ENCODE measurements around the gene SERTAD2.
A peak's percentile ranks its signal among the peaks of the same experiment; 100 is the strongest.

SERTAD2 gene

GRCh38 chr2:64627860-64628841 is 25.6 kb downstream of the SERTAD2 start:
- DNase-seq = no peak

GRCh38 chr2:64626963-64627760 is 26.6 kb downstream of the SERTAD2 start:
- no peak for DNase-seq

- DNase-seq = no peak
These were observed 27.4 kb downstream of the SERTAD2 start for GRCh38 chr2:64626146-64626809.

GRCh38 chr2:64625299-64626145 is 28.2 kb downstream of the SERTAD2 start:
- DNase-seq = no peak

- no peak for DNase-seq
These were observed 28.9 kb downstream of the SERTAD2 start for GRCh38 chr2:64624862-64625261.

- DNase-seq = no peak
These were observed 29.6 kb downstream of the SERTAD2 start for GRCh38 chr2:64624108-64624610.

GRCh38 chr2:64623242-64623850 is 30.4 kb downstream of the SERTAD2 start:
- DNase-seq = no peak

GRCh38 chr2:64622443-64623241 is 31.1 kb downstream of the SERTAD2 start:
- DNase-seq = no peak

GRCh38 chr2:64620661-64621060 is 33.1 kb downstream of the SERTAD2 start:
- DNase-seq = no peak

GRCh38 chr2:64617631-64618151 is 36.0 kb downstream of the SERTAD2 start:
- no peak for DNase-seq

GRCh38 chr2:64615844-64616536 is 37.7 kb downstream of the SERTAD2 start:
- no peak for DNase-seq

- no peak for DNase-seq
These were observed 38.4 kb downstream of the SERTAD2 start for GRCh38 chr2:64615192-64615763.

- DNase-seq = no peak
These were observed 40.4 kb downstream of the SERTAD2 start for GRCh38 chr2:64613276-64613675.

- DNase-seq = no peak
These were observed 41.0 kb downstream of the SERTAD2 start for GRCh38 chr2:64612575-64613195.

- no peak for DNase-seq
These were observed 43.3 kb downstream of the SERTAD2 start for GRCh38 chr2:64610316-64610855.

GRCh38 chr2:64609942-64610281 is 43.8 kb downstream of the SERTAD2 start:
- no peak for DNase-seq

GRCh38 chr2:64609227-64609941 is 44.3 kb downstream of the SERTAD2 start:
- DNase-seq = peak; percentile 79

GRCh38 chr2:64608867-64609226 is 44.9 kb downstream of the SERTAD2 start:
- DNase-seq = peak; percentile 12

All from activated CD4-positive, alpha-beta T cell treated with anti-CD3 and anti-CD28 coated beads, Interleukin-2, Interleukin-6, amounts not matched to agents 100 ng/mL and 50 ng/mL, durations not matched to agents 16 hours and 8 hours (primary cell).